ENCODE results near the gene RBMX2.
"Not testable (repeated sequence)": the region's sequence is repeated elsewhere in the genome, so short reads cannot be mapped to it uniquely, and the experiment has no call there.

RBMX2 gene

GRCh38 chrX:130429236-130429635 is 27.4 kb downstream of the RBMX2 start:
- H3K79me1 ChIP-seq (ENCODE audit: low read length); H3K9ac ChIP-seq (ENCODE audit: low read length); H3K27me3 ChIP-seq (ENCODE audit: insufficient read depth, low read length, poor library complexity); H2BK5ac ChIP-seq (ENCODE audit: low read length); H3K23ac ChIP-seq (ENCODE audit: low read length); H4K8ac ChIP-seq (ENCODE audit: low read depth, low read length); H3K27ac ChIP-seq (ENCODE audit: low read depth, low read length); H2AK5ac ChIP-seq (ENCODE audit: low read length); H3K56ac ChIP-seq (ENCODE audit: low read length); H4K5ac ChIP-seq (ENCODE audit: low read length); H2BK15ac ChIP-seq (replicated peaks; ENCODE audit: low read depth); H2BK120ac ChIP-seq (ENCODE audit: low read depth, low read length); H3K18ac ChIP-seq (ENCODE audit: low read length); H3K4me2 ChIP-seq (ENCODE audit: low read length); H3K36me3 ChIP-seq (ENCODE audit: control insufficient read depth, insufficient read depth, low read length); DNase-seq; H3K4me3 ChIP-seq (ENCODE audit: low read length); H3K4ac ChIP-seq (ENCODE audit: low read depth, low read length); H3K4me1 ChIP-seq (ENCODE audit: control insufficient read depth, low read depth, low read length); H3K79me2 ChIP-seq (ENCODE audit: control insufficient read depth, insufficient read depth, low read length): not testable (repeated sequence)
- WGBS (ENCODE audit: extremely low coverage, insufficient coverage, low lambda C conversion rate) = no CpG with 5 or more reads among the region's 5 CpGs

GRCh38 chrX:130435937-130436336 is 34.1 kb downstream of the RBMX2 start:
- no peaks in the 10 kb centered on the region for H3K4me1 ChIP-seq (ENCODE audit: control insufficient read depth, low read depth, low read length)
- H3K18ac ChIP-seq (ENCODE audit: low read length) = no peak overlapping the region
- no peaks in the 10 kb centered on the region for H3K79me1 ChIP-seq (ENCODE audit: low read length)
- H3K27ac ChIP-seq (ENCODE audit: low read depth, low read length) = no peak overlapping the region
- no peak overlapping the region for H2BK120ac ChIP-seq (ENCODE audit: low read depth, low read length)
- no peak overlapping the region for H4K8ac ChIP-seq (ENCODE audit: low read depth, low read length)
- H3K23ac ChIP-seq (ENCODE audit: low read length) = no peak overlapping the region
- H3K9ac ChIP-seq (ENCODE audit: low read length) = no peak overlapping the region
- no peak overlapping the region for H4K5ac ChIP-seq (ENCODE audit: low read length)
- no peaks in the 10 kb centered on the region for H3K79me2 ChIP-seq (ENCODE audit: control insufficient read depth, insufficient read depth, low read length)
- H2BK15ac ChIP-seq (replicated peaks; ENCODE audit: low read depth) = no peak overlapping the region
- H3K4me3 ChIP-seq (ENCODE audit: low read length) = no peak overlapping the region
- no peaks in the 10 kb centered on the region for H3K36me3 ChIP-seq (ENCODE audit: control insufficient read depth, insufficient read depth, low read length)
- H2AK5ac ChIP-seq (ENCODE audit: low read length) = no peak overlapping the region
- no peak overlapping the region for H3K4ac ChIP-seq (ENCODE audit: low read depth, low read length)
- no peaks in the 10 kb centered on the region for H3K27me3 ChIP-seq (ENCODE audit: insufficient read depth, low read length, poor library complexity)
- no peak overlapping the region for H2BK5ac ChIP-seq (ENCODE audit: low read length)
- no peak overlapping the region for H3K56ac ChIP-seq (ENCODE audit: low read length)
- no peak overlapping the region for H3K4me2 ChIP-seq (ENCODE audit: low read length)
- DNase-seq = no peak

GRCh38 chrX:130437996-130438395 is 36.2 kb downstream of the RBMX2 start:
- not testable (repeated sequence) for H3K56ac ChIP-seq (ENCODE audit: low read length); H3K27me3 ChIP-seq (ENCODE audit: insufficient read depth, low read length, poor library complexity); H3K36me3 ChIP-seq (ENCODE audit: control insufficient read depth, insufficient read depth, low read length); H2BK120ac ChIP-seq (ENCODE audit: low read depth, low read length); H3K79me2 ChIP-seq (ENCODE audit: control insufficient read depth, insufficient read depth, low read length); H3K4me3 ChIP-seq (ENCODE audit: low read length); H2BK5ac ChIP-seq (ENCODE audit: low read length); H3K9ac ChIP-seq (ENCODE audit: low read length); H3K18ac ChIP-seq (ENCODE audit: low read length); H4K8ac ChIP-seq (ENCODE audit: low read depth, low read length); H3K23ac ChIP-seq (ENCODE audit: low read length); H2AK5ac ChIP-seq (ENCODE audit: low read length); H4K5ac ChIP-seq (ENCODE audit: low read length); H2BK15ac ChIP-seq (replicated peaks; ENCODE audit: low read depth); H3K27ac ChIP-seq (ENCODE audit: low read depth, low read length); H3K4me1 ChIP-seq (ENCODE audit: control insufficient read depth, low read depth, low read length); H3K79me1 ChIP-seq (ENCODE audit: low read length); H3K4me2 ChIP-seq (ENCODE audit: low read length); H3K4ac ChIP-seq (ENCODE audit: low read depth, low read length); DNase-seq
- WGBS (ENCODE audit: extremely low coverage, insufficient coverage, low lambda C conversion rate) = no CpG with 5 or more reads among the region's 2 CpGs

GRCh38 chrX:130443875-130444274 is 42.1 kb downstream of the RBMX2 start:
- no peak overlapping the region for H2AK5ac ChIP-seq (ENCODE audit: low read length)
- H2BK120ac ChIP-seq (ENCODE audit: low read depth, low read length) = no peak overlapping the region
- H2BK15ac ChIP-seq (replicated peaks; ENCODE audit: low read depth) = no peak overlapping the region
- no peak overlapping the region for H3K9ac ChIP-seq (ENCODE audit: low read length)
- H4K5ac ChIP-seq (ENCODE audit: low read length) = no peak overlapping the region
- H3K56ac ChIP-seq (ENCODE audit: low read length) = no peak overlapping the region
- H3K23ac ChIP-seq (ENCODE audit: low read length) = no peak overlapping the region
- H3K79me2 ChIP-seq (ENCODE audit: control insufficient read depth, insufficient read depth, low read length) = no peaks in the 10 kb centered on the region
- no peaks in the 10 kb centered on the region for H3K79me1 ChIP-seq (ENCODE audit: low read length)
- no peak for DNase-seq
- H3K27me3 ChIP-seq (ENCODE audit: insufficient read depth, low read length, poor library complexity) = no peaks in the 10 kb centered on the region
- no peak overlapping the region for H3K4me2 ChIP-seq (ENCODE audit: low read length)
- no peak overlapping the region for H3K27ac ChIP-seq (ENCODE audit: low read depth, low read length)
- H3K18ac ChIP-seq (ENCODE audit: low read length) = no peak overlapping the region
- no peaks in the 10 kb centered on the region for H3K4me1 ChIP-seq (ENCODE audit: control insufficient read depth, low read depth, low read length)
- H3K36me3 ChIP-seq (ENCODE audit: control insufficient read depth, insufficient read depth, low read length) = no peaks in the 10 kb centered on the region
- H4K8ac ChIP-seq (ENCODE audit: low read depth, low read length) = no peak overlapping the region
- H3K4ac ChIP-seq (ENCODE audit: low read depth, low read length) = no peak overlapping the region
- H3K4me3 ChIP-seq (ENCODE audit: low read length) = no peak overlapping the region
- no peak overlapping the region for H2BK5ac ChIP-seq (ENCODE audit: low read length)

GRCh38 chrX:130444641-130445336 is 43.0 kb downstream of the RBMX2 start:
- H3K56ac ChIP-seq (ENCODE audit: low read length) = no peak overlapping the region
- no CpG with 5 or more reads among the region's 1 CpG for WGBS (ENCODE audit: extremely low coverage, insufficient coverage, low lambda C conversion rate)

GRCh38 chrX:130446974-130447373 is 45.2 kb downstream of the RBMX2 start:
- Histone ChIP-seq H3K36me3 (ENCODE audit: control insufficient read depth, insufficient read depth, low read length) (no peaks in the 10 kb centered on the region), H4K5ac (ENCODE audit: low read length) (no peak overlapping the region), H3K79me1 (ENCODE audit: low read length) (no peaks in the 10 kb centered on the region), H3K79me2 (ENCODE audit: control insufficient read depth, insufficient read depth, low read length) (no peaks in the 10 kb centered on the region), H4K8ac (ENCODE audit: low read depth, low read length) (no peak overlapping the region), H2AK5ac (ENCODE audit: low read length) (no peak overlapping the region), H3K27ac (ENCODE audit: low read depth, low read length) (no peak overlapping the region), H2BK5ac (ENCODE audit: low read length) (no peak overlapping the region), H3K4me1 (ENCODE audit: control insufficient read depth, low read depth, low read length) (no peaks in the 10 kb centered on the region), H2BK15ac (replicated peaks; ENCODE audit: low read depth) (no peak overlapping the region), H3K27me3 (ENCODE audit: insufficient read depth, low read length, poor library complexity) (no peaks in the 10 kb centered on the region), H2BK120ac (ENCODE audit: low read depth, low read length) (no peak overlapping the region), H3K4ac (ENCODE audit: low read depth, low read length) (no peak overlapping the region), H3K4me2 (ENCODE audit: low read length) (no peak overlapping the region), H3K9ac (ENCODE audit: low read length) (no peak overlapping the region), H3K18ac (ENCODE audit: low read length) (no peak overlapping the region), H3K4me3 (ENCODE audit: low read length) (no peak overlapping the region), H3K56ac (ENCODE audit: low read length) (no peak overlapping the region), H3K23ac (ENCODE audit: low read length) (no peak overlapping the region)
- WGBS (ENCODE audit: extremely low coverage, insufficient coverage, low lambda C conversion rate) = no CpG with 5 or more reads among the region's 4 CpGs
- no peak for DNase-seq

More at GRCh38 chrX:130444641-130445336, 43.0 kb downstream of the RBMX2 start:
- Histone ChIP-seq H3K79me2 (ENCODE audit: control insufficient read depth, insufficient read depth, low read length) (no peaks in the 10 kb centered on the region), H3K18ac (ENCODE audit: low read length) (no peak overlapping the region), H2BK120ac (ENCODE audit: low read depth, low read length) (no peak overlapping the region), H2BK5ac (ENCODE audit: low read length) (no peak overlapping the region), H3K27me3 (ENCODE audit: insufficient read depth, low read length, poor library complexity) (no peaks in the 10 kb centered on the region), H3K4me3 (ENCODE audit: low read length) (no peak overlapping the region), H3K36me3 (ENCODE audit: control insufficient read depth, insufficient read depth, low read length) (no peaks in the 10 kb centered on the region), H4K8ac (ENCODE audit: low read depth, low read length) (no peak overlapping the region), H2BK15ac (replicated peaks; ENCODE audit: low read depth) (no peak overlapping the region), H4K5ac (ENCODE audit: low read length) (no peak overlapping the region), H3K23ac (ENCODE audit: low read length) (no peak overlapping the region), H3K79me1 (ENCODE audit: low read length) (no peaks in the 10 kb centered on the region), H3K9ac (ENCODE audit: low read length) (no peak overlapping the region), H3K4ac (ENCODE audit: low read depth, low read length) (no peak overlapping the region), H2AK5ac (ENCODE audit: low read length) (no peak overlapping the region), H3K4me1 (ENCODE audit: control insufficient read depth, low read depth, low read length) (no peaks in the 10 kb centered on the region), H3K4me2 (ENCODE audit: low read length) (no peak overlapping the region), H3K27ac (ENCODE audit: low read depth, low read length) (no peak overlapping the region)
- DNase-seq = no peak

Measured in mesendoderm (in vitro differentiated cells).